ENCODE results near the gene AKAP9. TPM values are rescaled to one million over a fixed set of nuclear protein-coding genes. Genes with fewer than 3 reads are reported as not detected.
"Not testable (repeated sequence)": the region's sequence is repeated elsewhere in the genome, so short reads cannot be mapped to it uniquely, and the experiment has no call there.

The AKAP9 gene
- polyA plus RNA-seq, 1 experiment, result 24.3 TPM

DNA sequence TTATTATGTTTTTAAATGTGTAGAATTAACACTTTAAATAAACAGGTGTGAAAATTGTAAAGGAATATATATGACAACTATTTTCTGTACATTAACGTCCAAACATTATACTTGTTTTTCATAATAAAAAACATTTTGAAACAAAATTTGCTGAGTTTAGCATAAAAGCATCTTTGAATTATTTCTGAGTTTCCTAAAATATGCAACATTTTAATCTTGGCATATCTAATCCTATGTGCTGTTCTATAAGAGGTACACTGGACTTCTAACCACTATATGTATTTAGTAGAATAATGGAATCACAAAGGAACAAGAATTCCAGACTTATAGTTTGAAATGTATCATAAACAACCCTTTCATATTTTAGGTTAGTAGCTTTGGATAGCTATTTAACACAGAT lies 16.6 kb downstream of the AKAP9 start:
- no peak for DNase-seq (ENCODE audit: low read depth, low spot score)
- Histone ChIP-seq H3K27me3 (ENCODE audit: control insufficient read depth, insufficient read depth, low read length) (no peaks in the 10 kb centered on the region), H3K4me3 (ENCODE audit: low read depth, low read length) (no peak overlapping the region), H3K27ac (ENCODE audit: low read depth, low read length) (no peak overlapping the region), H3K9me3 (ENCODE audit: control insufficient read depth, insufficient read depth, low read length) (no peaks in the 10 kb centered on the region; the same call in 1 of the 2 replicates)
- TF ChIP-seq, protein P1, sequence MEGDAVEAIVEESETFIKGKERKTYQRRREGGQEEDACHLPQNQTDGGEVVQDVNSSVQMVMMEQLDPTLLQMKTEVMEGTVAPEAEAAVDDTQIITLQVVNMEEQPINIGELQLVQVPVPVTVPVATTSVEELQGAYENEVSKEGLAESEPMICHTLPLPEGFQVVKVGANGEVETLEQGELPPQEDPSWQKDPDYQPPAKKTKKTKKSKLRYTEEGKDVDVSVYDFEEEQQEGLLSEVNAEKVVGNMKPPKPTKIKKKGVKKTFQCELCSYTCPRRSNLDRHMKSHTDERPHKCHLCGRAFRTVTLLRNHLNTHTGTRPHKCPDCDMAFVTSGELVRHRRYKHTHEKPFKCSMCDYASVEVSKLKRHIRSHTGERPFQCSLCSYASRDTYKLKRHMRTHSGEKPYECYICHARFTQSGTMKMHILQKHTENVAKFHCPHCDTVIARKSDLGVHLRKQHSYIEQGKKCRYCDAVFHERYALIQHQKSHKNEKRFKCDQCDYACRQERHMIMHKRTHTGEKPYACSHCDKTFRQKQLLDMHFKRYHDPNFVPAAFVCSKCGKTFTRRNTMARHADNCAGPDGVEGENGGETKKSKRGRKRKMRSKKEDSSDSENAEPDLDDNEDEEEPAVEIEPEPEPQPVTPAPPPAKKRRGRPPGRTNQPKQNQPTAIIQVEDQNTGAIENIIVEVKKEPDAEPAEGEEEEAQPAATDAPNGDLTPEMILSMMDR (IDR thresholded peaks at IDR 0.05; ENCODE audit: low read depth, low read length), result no peak
- CTCF ChIA-PET, result no interaction called here
- POLR2A ChIA-PET, result no interaction called here

GRCh38 chr7:91957823-91958222 lies 17.2 kb downstream of the AKAP9 start:
- DNase-seq (ENCODE audit: low read depth, low spot score), result no peak
- H3K27ac ChIP-seq (ENCODE audit: low read depth, low read length), result no peak overlapping the region
- no peaks in the 10 kb centered on the region; the same call in 1 of the 2 replicates for H3K9me3 ChIP-seq (ENCODE audit: control insufficient read depth, insufficient read depth, low read length)
- ChIA-PET POLR2A (no interaction called here), CTCF (no interaction called here)
- no peak overlapping the region for H3K4me3 ChIP-seq (ENCODE audit: low read depth, low read length)
- H3K27me3 ChIP-seq (ENCODE audit: control insufficient read depth, insufficient read depth, low read length), result no peaks in the 10 kb centered on the region
- TF ChIP-seq, protein P1 (IDR thresholded peaks at IDR 0.05; ENCODE audit: low read depth, low read length), result no peak

GRCh38 chr7:91959023-91959422 lies 18.4 kb downstream of the AKAP9 start:
- TF ChIP-seq, protein P1 (IDR thresholded peaks at IDR 0.05; ENCODE audit: low read depth, low read length), result no peak
- H3K4me3 ChIP-seq (ENCODE audit: low read depth, low read length), result no peak overlapping the region
- POLR2A ChIA-PET, result no interaction called here
- CTCF ChIA-PET, result no interaction called here
- H3K27ac ChIP-seq (ENCODE audit: low read depth, low read length), result no peak overlapping the region
- no peaks in the 10 kb centered on the region for H3K27me3 ChIP-seq (ENCODE audit: control insufficient read depth, insufficient read depth, low read length)
- no peaks in the 10 kb centered on the region; the same call in 1 of the 2 replicates for H3K9me3 ChIP-seq (ENCODE audit: control insufficient read depth, insufficient read depth, low read length)
- DNase-seq (ENCODE audit: low read depth, low spot score), result no peak

DNA sequence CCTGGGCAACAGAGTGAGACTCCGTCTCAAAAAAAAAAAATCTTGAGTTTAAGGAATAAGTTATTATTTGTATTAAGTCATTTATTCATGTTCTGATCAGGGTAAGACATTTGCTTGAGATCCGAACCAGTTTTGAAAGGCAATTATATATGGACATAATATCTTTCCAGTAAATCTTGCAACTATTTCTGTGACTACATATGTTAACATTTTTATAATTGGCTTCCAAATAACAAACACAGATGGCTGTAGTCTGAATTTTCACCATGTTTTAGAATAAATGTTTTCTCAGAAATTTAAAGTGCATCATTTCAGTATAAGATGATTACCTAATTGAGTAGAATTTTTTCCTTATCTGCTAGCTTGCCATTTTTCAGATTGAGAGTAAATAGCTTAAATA lies 21.2 kb downstream of the AKAP9 start:
- H3K4me3 ChIP-seq (ENCODE audit: low read depth, low read length), result no peak overlapping the region
- TF ChIP-seq, protein P1 (IDR thresholded peaks at IDR 0.05; ENCODE audit: low read depth, low read length), result no peak
- POLR2A ChIA-PET, result no interaction called here
- no peaks in the 10 kb centered on the region for H3K27me3 ChIP-seq (ENCODE audit: control insufficient read depth, insufficient read depth, low read length)
- DNase-seq (ENCODE audit: low read depth, low spot score), result no peak
- H3K9me3 ChIP-seq (ENCODE audit: control insufficient read depth, insufficient read depth, low read length), result no peaks in the 10 kb centered on the region
- CTCF ChIA-PET, result no interaction called here
- no peak overlapping the region for H3K27ac ChIP-seq (ENCODE audit: low read depth, low read length)

DNA sequence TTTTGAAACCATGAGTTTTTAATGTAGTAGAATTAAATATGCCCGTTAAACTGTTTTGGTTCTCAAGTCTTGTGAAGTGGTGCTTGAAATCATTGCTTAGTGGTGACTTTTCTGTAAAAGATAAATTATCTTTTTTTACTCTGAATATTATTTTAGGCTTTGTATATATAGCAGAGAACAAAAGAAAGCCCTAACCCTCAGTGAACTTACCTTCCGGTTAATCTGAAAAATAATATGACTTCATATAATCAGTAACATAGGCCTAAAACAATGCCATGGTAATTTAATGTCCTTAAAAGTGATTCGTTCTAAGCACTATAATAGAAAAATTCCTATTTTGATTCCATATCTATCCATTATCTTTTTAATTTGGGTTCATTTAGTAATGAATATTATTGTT lies 21.8 kb downstream of the AKAP9 start:
- no peak for DNase-seq (ENCODE audit: low read depth, low spot score)
- ChIA-PET POLR2A (no interaction called here), CTCF (no interaction called here)
- TF ChIP-seq, protein P1 (IDR thresholded peaks at IDR 0.05; ENCODE audit: low read depth, low read length), result no peak
- Histone ChIP-seq H3K9me3 (ENCODE audit: control insufficient read depth, insufficient read depth, low read length) (no peaks in the 10 kb centered on the region), H3K4me3 (ENCODE audit: low read depth, low read length) (no peak overlapping the region), H3K27me3 (ENCODE audit: control insufficient read depth, insufficient read depth, low read length) (no peaks in the 10 kb centered on the region), H3K27ac (ENCODE audit: low read depth, low read length) (no peak overlapping the region)

- H3K27ac ChIP-seq (ENCODE audit: low read depth, low read length); CTCF ChIA-PET; H3K4me3 ChIP-seq (ENCODE audit: low read depth, low read length); H3K9me3 ChIP-seq (ENCODE audit: control insufficient read depth, insufficient read depth, low read length); POLR2A ChIA-PET; DNase-seq (ENCODE audit: low read depth, low spot score); H3K27me3 ChIP-seq (ENCODE audit: control insufficient read depth, insufficient read depth, low read length): not testable (repeated sequence)
Observed at GRCh38 chr7:91967513-91967912, 26.9 kb downstream of the AKAP9 start.

All from AG04450 (cell line).